Activated CD8-positive, alpha-beta memory T cell treated with anti-CD3 and anti-CD28 coated beads for 4 hours (primary cell): ENCODE measurements around the gene GLT8D1.

Experiments used
- DNase-seq, 2 donors: peaks; one replicate each; pipeline ENCODE4 v3.0.0-alpha.2; 2020; ENCODE audit warnings: low read depth in 2 of 2

GLT8D1 gene

GRCh38 chr3:52712291-52713212 lies 7.0 kb upstream of the GLT8D1 start:
- DNase-seq, result no peak

GRCh38 chr3:52710512-52710911 lies 4.9 kb upstream of the GLT8D1 start:
- no peak for DNase-seq

- no peak for DNase-seq
Observed at GRCh38 chr3:52707585-52707984, 2.0 kb upstream of the GLT8D1 start.

- DNase-seq, result no peak
Observed at GRCh38 chr3:52705438-52705687, 228 bp downstream of the GLT8D1 start.

GRCh38 chr3:52704611-52705437 lies 767 bp downstream of the GLT8D1 start:
- no peak for DNase-seq

GRCh38 chr3:52703341-52703740 lies 2.2 kb downstream of the GLT8D1 start:
- DNase-seq, result no peak

GRCh38 chr3:52697632-52697965 lies 8.0 kb downstream of the GLT8D1 start:
- no peak for DNase-seq

GRCh38 chr3:52696830-52697631 lies 8.6 kb downstream of the GLT8D1 start:
- no peak for DNase-seq

- DNase-seq, result no peak
Observed at GRCh38 chr3:52695798-52696671, 9.6 kb downstream of the GLT8D1 start.

- DNase-seq, result no peak
Observed at GRCh38 chr3:52694528-52695189, 10.9 kb downstream of the GLT8D1 start.

- no peak for DNase-seq
Observed at GRCh38 chr3:52693071-52693470, 12.5 kb downstream of the GLT8D1 start.

GRCh38 chr3:52690560-52690959 lies 15.0 kb downstream of the GLT8D1 start:
- no peak for DNase-seq

- DNase-seq, result no peak
Observed at GRCh38 chr3:52689151-52689550, 16.4 kb downstream of the GLT8D1 start.

GRCh38 chr3:52688266-52688665 lies 17.3 kb downstream of the GLT8D1 start:
- DNase-seq, result no peak

GRCh38 chr3:52685709-52686691 lies 19.6 kb downstream of the GLT8D1 start, which contains the start of the genes GNL3 and PBRM1:
Gene GNL3, plus strand, starts transcription at chr3:52686032. Its CDS starts 61 bp downstream, at chr3:52686093.
Gene PBRM1, minus strand, starts transcription at chr3:52685913.
- DNase-seq, result peak; percentile 81 to 86

- DNase-seq, result peak; percentile 42 to 50
Observed at GRCh38 chr3:52685285-52685708, 20.3 kb downstream of the GLT8D1 start.

- no peak for DNase-seq
Observed at GRCh38 chr3:52684184-52684583, 21.4 kb downstream of the GLT8D1 start.

GRCh38 chr3:52683611-52684010 lies 22.0 kb downstream of the GLT8D1 start:
- no peak for DNase-seq

- DNase-seq, result no peak
Observed at GRCh38 chr3:52682016-52682415, 23.6 kb downstream of the GLT8D1 start.
